ENCODE data around the gene PC.

Gene PC

DNA sequence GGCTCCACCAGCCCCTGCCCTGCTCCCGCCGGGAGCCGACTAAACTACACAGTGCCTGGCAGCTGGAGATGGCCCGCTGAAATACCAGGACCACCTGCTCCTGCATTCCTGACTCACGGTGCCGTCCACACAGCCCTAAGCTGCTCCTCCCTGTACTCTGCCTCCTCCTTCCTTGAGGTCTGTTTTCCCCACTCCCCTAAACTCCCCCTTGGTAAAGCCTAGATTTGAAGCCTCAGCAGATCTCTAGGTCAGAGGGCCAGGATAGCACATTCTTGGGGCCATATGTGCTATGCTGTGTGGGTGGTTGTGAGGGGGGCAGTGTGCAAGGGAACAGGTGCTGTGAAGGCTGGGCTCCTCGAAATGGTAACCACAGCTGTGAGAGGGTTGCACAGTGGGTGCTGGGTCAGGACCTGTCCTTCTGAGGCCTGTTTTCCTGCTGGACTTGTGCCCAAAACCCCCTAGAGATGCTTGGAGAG is 91.6 kb downstream of the PC start:
- DNase-seq (ENCODE audit: low read depth in 2 of 2) = no peak

GRCh38 chr11:66866007-66866406 is 92.2 kb downstream of the PC start:
- DNase-seq (ENCODE audit: low read depth in 2 of 2) = no peak

- no peak for DNase-seq (ENCODE audit: low read depth in 2 of 2)
Observed at GRCh38 chr11:66864924-66865697, 93.1 kb downstream of the PC start.

DNA sequence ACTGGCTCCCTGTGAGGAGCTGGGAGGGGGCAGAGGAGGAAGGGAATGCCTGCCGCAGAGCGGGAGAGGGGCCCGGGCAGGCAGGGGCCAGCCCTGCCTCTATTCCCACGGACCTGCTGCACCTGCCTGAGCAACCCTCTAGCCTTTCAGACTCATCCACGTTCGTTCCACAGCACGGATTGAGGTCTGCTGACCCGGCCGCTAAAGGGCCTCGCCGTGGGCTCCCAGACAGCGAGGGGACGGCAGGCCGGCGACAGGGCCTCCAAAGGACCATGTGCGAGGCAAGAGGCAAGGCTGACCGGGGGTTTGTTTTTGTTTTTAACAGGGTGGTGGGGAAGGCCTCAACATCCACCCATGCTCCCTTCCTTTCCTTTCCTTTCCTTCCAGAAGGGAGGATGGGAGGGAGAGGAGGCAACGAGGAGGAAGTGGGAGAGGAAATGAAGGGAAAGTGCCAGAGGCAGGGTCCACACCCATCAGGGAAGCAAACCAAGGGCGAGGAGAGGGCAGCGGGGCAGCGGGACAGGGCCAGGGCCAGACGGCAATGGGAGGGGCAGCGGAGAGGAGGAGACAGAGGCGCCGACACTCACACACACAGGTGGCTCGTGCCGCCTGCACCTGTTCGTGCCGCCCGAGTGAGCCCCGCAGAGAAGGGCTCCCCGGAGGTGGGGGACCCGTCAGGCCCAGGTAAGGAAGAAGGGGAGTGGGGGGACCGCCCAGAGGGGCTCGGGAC is 93.8 kb downstream of the PC start:
- no peak for DNase-seq (ENCODE audit: low read depth in 2 of 2)

DNA sequence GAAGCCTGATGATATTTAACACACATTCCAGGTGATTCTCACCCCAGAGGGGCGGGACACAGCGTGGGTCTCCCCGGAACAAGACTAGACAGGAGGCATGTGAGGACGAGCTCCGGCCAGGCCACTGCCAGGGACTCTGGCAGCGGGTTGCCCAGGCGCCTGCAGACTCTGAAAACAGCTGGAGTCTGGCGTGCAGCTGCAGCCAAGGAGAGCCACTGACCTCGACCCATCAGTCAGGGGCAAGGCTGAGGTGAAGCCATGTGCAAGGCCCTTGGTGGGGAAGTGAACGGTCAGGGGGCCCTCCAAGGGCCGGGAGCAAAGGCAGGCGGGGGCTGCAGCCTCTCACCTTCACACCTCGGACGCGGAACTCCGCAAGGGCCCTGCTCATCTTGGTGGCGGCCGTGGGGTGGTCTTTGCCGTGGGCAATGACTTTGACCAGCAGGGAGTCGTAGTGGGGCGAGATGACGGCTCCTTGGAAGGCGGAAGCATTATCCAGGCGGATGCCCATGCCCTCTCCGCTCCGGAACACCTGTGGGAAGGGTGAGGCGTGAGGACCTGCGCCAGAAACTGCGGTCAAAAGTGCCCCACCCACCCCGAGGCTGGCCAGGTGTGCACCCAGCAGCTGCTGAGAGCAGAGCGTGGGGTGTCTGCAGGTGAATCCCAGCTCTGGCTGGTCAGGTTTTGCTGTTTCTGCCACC is 94.6 kb downstream of the PC start:
- DNase-seq (ENCODE audit: low read depth in 2 of 2) = no peak

DNA sequence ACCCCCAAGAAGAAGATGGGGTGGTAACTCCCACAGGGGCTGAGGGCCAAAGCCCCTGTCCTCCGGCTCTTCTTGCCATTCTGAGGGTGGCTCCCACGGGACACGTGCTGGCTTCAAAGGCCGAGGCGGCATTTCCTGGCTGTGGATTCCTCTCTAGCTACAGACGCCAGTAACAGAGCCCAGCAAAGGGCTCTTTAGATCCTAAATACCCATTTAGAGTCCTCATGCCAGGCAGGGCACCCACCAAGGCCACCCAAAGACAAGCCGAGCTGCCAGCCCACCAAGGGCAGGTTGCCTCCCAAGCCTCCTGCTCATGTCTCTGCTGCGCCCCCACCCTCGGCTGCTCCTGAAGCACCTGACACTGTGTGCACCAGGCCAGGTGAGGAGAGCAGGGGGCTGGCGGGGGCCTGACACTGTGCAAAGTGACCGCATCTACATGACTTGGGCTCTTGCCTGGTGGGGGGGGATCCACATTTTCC is 95.6 kb downstream of the PC start:
- no peak for DNase-seq (ENCODE audit: low read depth in 2 of 2)

- DNase-seq (ENCODE audit: low read depth in 2 of 2) = no peak
Observed at GRCh38 chr11:66861774-66862558, 96.2 kb downstream of the PC start.

GRCh38 chr11:66861038-66861773 is 97.0 kb downstream of the PC start:
- no peak for DNase-seq (ENCODE audit: low read depth in 2 of 2)

- no peak for DNase-seq (ENCODE audit: low read depth in 2 of 2)
Observed at GRCh38 chr11:66860449-66860831, 97.7 kb downstream of the PC start.

DNA sequence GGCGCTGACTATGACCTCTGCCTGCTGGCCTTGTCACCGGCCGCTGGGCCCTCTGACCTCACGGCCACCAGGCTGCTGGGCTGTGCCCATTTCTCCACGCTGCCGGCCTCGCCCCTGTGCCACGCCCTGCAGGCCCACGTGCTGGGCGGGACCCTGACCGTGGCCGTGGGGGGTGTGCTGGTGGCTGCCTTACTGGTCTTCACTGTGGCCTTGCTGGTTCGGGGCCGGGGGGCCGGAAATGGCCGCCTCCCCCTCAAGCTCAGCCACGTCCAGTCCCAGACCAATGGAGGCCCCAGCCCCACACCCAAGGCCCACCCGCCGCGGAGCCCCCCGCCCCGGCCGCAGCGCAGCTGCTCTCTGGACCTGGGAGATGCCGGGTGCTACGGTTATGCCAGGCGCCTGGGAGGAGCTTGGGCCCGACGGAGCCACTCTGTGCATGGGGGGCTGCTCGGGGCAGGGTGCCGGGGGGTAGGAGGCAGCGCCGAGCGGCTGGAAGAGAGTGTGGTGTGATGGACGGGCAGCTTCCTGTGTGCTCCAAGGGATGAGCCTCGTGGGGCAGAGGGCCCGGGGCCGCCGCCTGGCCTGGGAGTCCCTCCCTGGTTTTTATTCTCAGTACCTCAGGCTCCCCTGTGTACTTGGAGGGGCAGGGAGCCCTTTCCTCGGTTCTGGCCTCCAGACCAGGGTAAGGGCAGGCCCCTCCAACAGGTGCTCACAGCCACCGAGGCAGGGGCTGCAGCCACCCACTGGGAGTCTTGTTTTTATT is 98.3 kb downstream of the PC start:
- DNase-seq (ENCODE audit: low read depth in 2 of 2) = no peak

DNA sequence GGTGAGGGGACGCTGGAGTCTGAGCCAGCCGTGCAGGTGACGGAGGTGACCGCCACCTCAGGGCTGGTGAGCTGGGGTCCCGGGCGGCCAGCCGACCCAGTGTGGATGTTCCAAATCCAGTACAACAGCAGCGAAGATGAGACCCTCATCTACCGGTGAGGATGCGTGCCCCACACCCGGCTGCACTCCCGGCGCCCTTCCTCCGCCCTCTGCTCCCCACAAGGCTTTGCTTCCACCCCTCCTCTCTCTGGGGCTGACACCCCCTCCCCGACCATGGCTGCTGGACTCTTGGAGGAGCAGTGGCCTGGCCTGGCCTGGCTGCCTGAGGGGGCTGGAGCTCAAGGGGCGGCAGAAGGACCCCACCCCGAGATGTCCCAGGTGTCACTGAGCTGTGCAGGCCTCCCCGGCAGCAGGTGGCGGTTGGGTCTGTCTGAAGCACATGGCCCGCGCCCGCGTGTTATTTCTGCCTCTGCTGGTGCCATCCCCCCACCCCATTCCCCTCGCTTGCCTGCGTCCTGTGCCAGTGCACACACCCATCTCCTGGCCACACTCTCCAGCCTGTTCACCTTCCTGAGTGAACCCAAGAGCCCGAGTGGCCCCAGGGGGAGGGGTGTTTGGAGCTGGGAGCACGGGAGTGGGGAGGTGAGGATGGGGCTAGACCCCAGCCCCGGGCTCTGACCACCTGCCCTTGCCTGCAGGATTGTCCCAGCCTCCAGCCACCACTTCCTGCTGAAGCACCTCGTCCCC is 99.1 kb downstream of the PC start:
- no peak for DNase-seq (ENCODE audit: low read depth in 2 of 2)

DNA sequence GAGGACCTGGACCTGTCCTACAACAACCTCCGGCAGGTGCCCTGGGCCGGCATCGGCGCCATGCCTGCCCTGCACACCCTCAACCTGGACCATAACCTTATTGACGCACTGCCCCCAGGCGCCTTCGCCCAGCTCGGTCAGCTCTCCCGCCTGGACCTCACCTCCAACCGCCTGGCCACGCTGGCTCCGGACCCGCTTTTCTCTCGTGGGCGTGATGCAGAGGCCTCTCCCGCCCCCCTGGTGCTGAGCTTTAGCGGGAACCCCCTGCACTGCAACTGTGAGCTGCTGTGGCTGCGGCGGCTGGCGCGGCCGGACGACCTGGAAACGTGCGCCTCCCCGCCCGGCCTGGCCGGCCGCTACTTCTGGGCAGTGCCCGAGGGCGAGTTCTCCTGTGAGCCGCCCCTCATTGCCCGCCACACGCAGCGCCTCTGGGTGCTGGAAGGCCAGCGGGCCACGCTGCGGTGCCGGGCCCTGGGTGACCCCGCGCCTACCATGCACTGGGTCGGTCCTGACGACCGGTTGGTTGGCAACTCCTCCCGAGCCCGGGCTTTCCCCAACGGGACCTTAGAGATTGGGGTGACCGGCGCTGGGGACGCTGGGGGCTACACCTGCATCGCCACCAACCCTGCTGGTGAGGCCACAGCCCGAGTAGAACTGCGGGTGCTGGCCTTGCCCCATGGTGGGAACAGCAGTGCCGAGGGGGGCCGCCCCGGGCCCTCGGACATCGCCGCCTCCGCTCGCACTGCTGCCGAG is 99.8 kb downstream of the PC start:
- DNase-seq (ENCODE audit: low read depth in 2 of 2) = no peak

GRCh38 chr11:66857927-66858185 is 100.3 kb downstream of the PC start:
- DNase-seq (ENCODE audit: low read depth in 2 of 2) = no peak

GRCh38 chr11:66857234-66857926 is 100.8 kb downstream of the PC start:
- no peak for DNase-seq (ENCODE audit: low read depth in 2 of 2)

GRCh38 chr11:66856496-66857233 is 101.5 kb downstream of the PC start, which contains the start of gene LRFN4:
Gene LRFN4 (plus strand): TSS chr11:66857064. CDS start chr11:66857745, 681 bp downstream.
- DNase-seq (ENCODE audit: low read depth in 2 of 2) = peak in 1 of 2 experiments; percentile 29

DNA sequence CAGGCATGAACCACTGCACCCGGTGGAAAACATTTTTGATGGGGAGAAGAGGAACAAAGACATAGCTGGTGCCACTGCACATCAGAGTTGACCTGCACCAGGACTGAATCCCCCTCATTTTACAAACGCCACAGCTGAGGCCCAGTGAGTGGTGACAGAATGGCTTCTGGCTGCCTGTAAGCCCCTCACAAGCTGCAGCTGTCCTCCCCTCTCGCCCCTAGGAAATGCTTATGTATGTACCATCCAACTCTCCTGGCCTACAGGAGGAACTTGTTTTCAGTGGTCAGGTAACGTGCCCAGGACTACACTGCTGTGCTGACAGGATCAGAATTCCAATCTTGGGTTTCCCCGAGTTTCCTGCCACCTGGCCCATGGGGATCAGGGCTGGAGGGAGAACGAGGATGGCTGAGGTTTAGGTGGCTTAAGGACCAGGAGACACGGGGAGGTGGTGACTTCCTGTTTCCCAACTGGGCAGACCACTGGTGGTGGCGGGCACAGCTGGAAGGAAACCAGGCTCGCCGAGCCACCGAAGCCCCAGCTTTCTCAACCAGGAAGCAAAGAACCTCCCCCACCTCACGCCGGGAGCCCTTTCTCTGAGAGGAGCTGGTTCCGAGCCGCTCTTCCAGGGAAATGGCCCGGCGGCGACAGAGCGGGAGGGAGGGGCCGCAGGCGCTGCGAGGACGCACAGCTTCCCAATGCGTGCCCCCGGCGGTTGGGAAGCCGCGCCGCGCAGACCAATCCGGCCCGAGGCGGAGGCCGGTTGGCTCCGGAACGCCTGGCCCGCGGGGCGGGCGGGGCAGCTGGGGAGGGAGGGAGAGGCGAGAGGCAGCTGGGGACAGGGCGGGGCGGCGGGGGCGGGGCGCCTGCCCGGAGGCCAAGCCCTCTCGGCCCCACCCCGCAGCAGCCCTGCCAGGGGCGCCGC is 102.3 kb downstream of the PC start:
- peak; percentile 62 to 86 for DNase-seq (ENCODE audit: low read depth in 2 of 2)

Data from stimulated activated CD4-positive, alpha-beta T cell treated with anti-CD3 and anti-CD28 coated beads, Interleukin-12 subunit alpha, Interleukin-12 subunit beta, amount 100 ng/mL, for 24 hours (primary cell).